Endodermal cell (in vitro differentiated cells): ENCODE data around the gene MAP2K5. TPM values are rescaled to one million over a fixed set of nuclear protein-coding genes. Genes with fewer than 3 reads are reported as not detected.

Experiments
- DNase-seq: peaks from one replicate; pipeline ENCODE4 v3.0.0-alpha.2; 2017
- H3K27ac ChIP-seq: 2 replicates; pipeline ENCODE4 v1.5.1; 2013; ENCODE audit warnings: mild to moderate bottlenecking, low read depth, low read length, moderate library complexity
- H3K27me3 ChIP-seq: 2 replicates; pipeline ENCODE4 v1.6.1; 2013; ENCODE audit warnings: mild to moderate bottlenecking, low read length, moderate library complexity; ENCODE audit not compliant: insufficient read depth, control insufficient read depth, poor library complexity, severe bottlenecking
- H3K36me3 ChIP-seq: 2 replicates; pipeline ENCODE4 v1.7.0; 2013; ENCODE audit warnings: mild to moderate bottlenecking, low read length, moderate library complexity; ENCODE audit not compliant: control insufficient read depth, insufficient read depth
- H3K4me1 ChIP-seq: one replicate; pipeline ENCODE4 v1.7.0; 2013; ENCODE audit warnings: low read length; ENCODE audit not compliant: control insufficient read depth, insufficient read depth
- H3K4me3 ChIP-seq: 2 replicates; pipeline ENCODE4 v1.5.1; 2013; ENCODE audit warnings: mild to moderate bottlenecking, low read length, moderate library complexity
- H3K9ac ChIP-seq: 2 replicates; pipeline ENCODE4 v1.6.1; 2013; ENCODE audit warnings: mild to moderate bottlenecking, low read length, moderate library complexity; ENCODE audit not compliant: poor library complexity, severe bottlenecking; ENCODE audit errors: extremely low read depth
- H3K9me3 ChIP-seq: 2 replicates; pipeline ENCODE4 v1.6.1; 2013; ENCODE audit warnings: mild to moderate bottlenecking, low read length, moderate library complexity; ENCODE audit not compliant: control insufficient read depth
- H3K27ac Mint-ChIP-seq: 2 replicates; pipeline ENCODE4 v1.8.0; 2020; ENCODE audit warnings: mixed read lengths
- H3K27me3 Mint-ChIP-seq: 2 replicates; pipeline ENCODE4 v1.8.0; 2021; ENCODE audit warnings: mild to moderate bottlenecking, mixed read lengths; ENCODE audit not compliant: insufficient read depth
- H3K36me3 Mint-ChIP-seq: 2 replicates; pipeline ENCODE4 v1.8.0; 2020; ENCODE audit warnings: low read depth, mixed read lengths
- H3K4me1 Mint-ChIP-seq: 2 replicates; pipeline ENCODE4 v1.8.0; 2020; ENCODE audit warnings: mixed read lengths
- H3K4me3 Mint-ChIP-seq: 2 replicates; pipeline ENCODE4 v1.8.0; 2020; ENCODE audit warnings: mild to moderate bottlenecking, moderate library complexity, mixed read lengths
- H3K9me3 Mint-ChIP-seq: 2 replicates; pipeline ENCODE4 v1.8.0; 2020; ENCODE audit warnings: mild to moderate bottlenecking, mixed read lengths
- WGBS, 2 experiments: methylation state at CpG; one replicate each; pipeline versions ENCODE4 v1.1.5 to v1.1.7; 2013; ENCODE audit warnings: missing lambda C conversion rate in 2 of 2, mixed read lengths in 1 of 2; ENCODE audit not compliant: insufficient coverage in 1 of 2, insufficient read length in 1 of 2; 5-methylcytosine and 5-hydroxymethylcytosine counted together
- total RNA-seq, 2 donors: library from RNA; stranded (reverse); fragmentation: NEBNext Ultra II Directional in 1 of 2; extraction: Animal tissue kit (Norgen Biotek cat#: 25700) in 1 of 2; gene quantifications; 2 replicates in 1 of 2; 3 replicates in 1 of 2; pipeline ENCODE4 v1.2.1, GENCODE V29; 2021
- TF ChIP-seq, protein P1 (sequence below): fragments of 200-600 bp; sonication (generic); conservative IDR thresholded peaks from 2 replicates; pipeline ENCODE4 v1.5.0; 2021; ENCODE audit warnings: antibody characterized with exemption, mild to moderate bottlenecking

Gene MAP2K5
- total RNA-seq, 2 donors from 2014 or later: 17.1 to 26.7 TPM

DNA sequence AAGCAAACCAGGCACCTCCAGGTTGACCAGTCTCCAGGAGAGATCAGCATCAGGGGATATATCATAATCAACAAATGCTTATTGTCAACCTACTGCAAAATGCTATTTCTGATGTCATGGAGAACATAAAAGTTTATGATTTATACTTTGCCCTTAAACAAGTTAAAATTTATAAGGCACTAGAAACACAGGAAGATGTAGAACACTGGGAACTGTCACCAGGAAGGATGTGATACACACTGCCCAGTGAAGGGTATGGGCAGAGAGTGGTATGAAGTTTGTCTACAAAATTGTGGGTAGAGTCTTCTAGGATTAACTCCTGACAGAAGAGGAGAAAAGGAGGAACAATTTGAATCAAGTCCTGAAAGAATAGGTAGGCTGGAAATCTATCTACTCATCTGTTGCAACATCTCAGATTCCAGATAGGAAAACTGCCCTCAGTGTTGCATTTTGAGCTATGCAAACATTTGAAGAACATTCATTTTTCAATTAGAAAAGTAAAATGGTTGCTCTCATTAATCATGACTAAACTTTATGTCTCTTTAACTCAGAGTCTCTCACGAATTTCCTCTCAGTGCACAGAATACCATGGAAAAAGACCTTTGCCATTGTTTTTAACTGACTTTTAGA, 176.9 kb downstream of the MAP2K5 start:
- Histone ChIP-seq H3K9me3 (no peaks in the 10 kb centered on the region), H3K27ac (no peak overlapping the region), H3K27me3 (no peaks in the 10 kb centered on the region), H3K4me1 (no peaks in the 10 kb centered on the region), H3K9ac (no peak overlapping the region), H3K4me3 (no peak overlapping the region), H3K36me3 (no peaks in the 10 kb centered on the region)
- DNase-seq: no peak
- no peaks in the 10 kb centered on the region for H3K27me3 Mint-ChIP-seq
- WGBS, 2 experiments: 94% methylated on average over 1 of the region's 1 CpG; no CpG with 5 or more reads in 1 of the 2 experiments
- peaks cover 19% of the 10 kb centered on the region for H3K4me1 Mint-ChIP-seq
- H3K4me3 Mint-ChIP-seq: no peak overlapping the region
- no peaks in the 10 kb centered on the region for H3K9me3 Mint-ChIP-seq
- TF ChIP-seq, protein P1, sequence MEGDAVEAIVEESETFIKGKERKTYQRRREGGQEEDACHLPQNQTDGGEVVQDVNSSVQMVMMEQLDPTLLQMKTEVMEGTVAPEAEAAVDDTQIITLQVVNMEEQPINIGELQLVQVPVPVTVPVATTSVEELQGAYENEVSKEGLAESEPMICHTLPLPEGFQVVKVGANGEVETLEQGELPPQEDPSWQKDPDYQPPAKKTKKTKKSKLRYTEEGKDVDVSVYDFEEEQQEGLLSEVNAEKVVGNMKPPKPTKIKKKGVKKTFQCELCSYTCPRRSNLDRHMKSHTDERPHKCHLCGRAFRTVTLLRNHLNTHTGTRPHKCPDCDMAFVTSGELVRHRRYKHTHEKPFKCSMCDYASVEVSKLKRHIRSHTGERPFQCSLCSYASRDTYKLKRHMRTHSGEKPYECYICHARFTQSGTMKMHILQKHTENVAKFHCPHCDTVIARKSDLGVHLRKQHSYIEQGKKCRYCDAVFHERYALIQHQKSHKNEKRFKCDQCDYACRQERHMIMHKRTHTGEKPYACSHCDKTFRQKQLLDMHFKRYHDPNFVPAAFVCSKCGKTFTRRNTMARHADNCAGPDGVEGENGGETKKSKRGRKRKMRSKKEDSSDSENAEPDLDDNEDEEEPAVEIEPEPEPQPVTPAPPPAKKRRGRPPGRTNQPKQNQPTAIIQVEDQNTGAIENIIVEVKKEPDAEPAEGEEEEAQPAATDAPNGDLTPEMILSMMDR: no peak
- no peak overlapping the region for H3K27ac Mint-ChIP-seq
- H3K36me3 Mint-ChIP-seq: no peaks in the 10 kb centered on the region

DNA sequence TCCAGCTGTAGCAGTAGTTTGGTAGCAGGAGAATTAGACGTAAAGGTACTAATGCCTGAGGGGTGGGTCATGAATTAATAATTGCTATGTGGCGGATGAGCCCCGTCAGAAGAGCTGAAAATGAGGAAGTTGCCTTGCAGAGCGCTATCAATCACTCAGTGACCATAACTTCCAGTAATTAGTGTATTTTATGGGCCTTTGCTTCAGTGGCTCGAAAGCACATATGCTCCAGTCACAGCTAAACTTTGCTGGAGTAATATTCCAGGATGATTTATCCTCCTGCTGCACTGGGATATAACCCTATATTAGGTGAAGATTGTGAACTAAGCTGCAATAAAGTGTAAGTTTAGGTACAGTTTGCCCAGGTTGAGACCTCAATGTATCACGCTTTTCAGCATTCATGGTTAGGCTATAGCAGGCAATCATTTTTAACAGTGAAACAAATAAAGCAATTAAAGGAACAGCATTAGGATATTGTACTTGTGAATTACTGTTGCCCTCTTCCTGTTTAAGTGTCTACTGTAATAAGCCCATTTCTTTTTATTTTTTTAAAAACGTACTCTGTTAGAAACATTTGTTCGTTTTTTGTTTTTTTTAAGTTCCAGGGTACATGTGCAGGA, 178.2 kb downstream of the MAP2K5 start:
- 94 to 95% methylated on average over 5 to 8 of the region's 8 CpGs for whole genome bisulfite sequencing, 2 experiments
- Mint-ChIP-seq H3K4me1 (peaks cover 19% of the 10 kb centered on the region), H3K9me3 (no peaks in the 10 kb centered on the region), H3K27ac (no peak overlapping the region), H3K27me3 (peaks cover 5% of the 10 kb centered on the region), H3K4me3 (no peak overlapping the region), H3K36me3 (no peaks in the 10 kb centered on the region)
- H3K9ac ChIP-seq: no peak overlapping the region
- no peaks in the 10 kb centered on the region for H3K4me1 ChIP-seq
- no peaks in the 10 kb centered on the region for H3K9me3 ChIP-seq
- no peaks in the 10 kb centered on the region for H3K27me3 ChIP-seq
- H3K27ac ChIP-seq: no peak overlapping the region
- no peak overlapping the region for H3K4me3 ChIP-seq
- no peaks in the 10 kb centered on the region for H3K36me3 ChIP-seq
- no peak for DNase-seq
- TF ChIP-seq, protein P1: no peak

DNA sequence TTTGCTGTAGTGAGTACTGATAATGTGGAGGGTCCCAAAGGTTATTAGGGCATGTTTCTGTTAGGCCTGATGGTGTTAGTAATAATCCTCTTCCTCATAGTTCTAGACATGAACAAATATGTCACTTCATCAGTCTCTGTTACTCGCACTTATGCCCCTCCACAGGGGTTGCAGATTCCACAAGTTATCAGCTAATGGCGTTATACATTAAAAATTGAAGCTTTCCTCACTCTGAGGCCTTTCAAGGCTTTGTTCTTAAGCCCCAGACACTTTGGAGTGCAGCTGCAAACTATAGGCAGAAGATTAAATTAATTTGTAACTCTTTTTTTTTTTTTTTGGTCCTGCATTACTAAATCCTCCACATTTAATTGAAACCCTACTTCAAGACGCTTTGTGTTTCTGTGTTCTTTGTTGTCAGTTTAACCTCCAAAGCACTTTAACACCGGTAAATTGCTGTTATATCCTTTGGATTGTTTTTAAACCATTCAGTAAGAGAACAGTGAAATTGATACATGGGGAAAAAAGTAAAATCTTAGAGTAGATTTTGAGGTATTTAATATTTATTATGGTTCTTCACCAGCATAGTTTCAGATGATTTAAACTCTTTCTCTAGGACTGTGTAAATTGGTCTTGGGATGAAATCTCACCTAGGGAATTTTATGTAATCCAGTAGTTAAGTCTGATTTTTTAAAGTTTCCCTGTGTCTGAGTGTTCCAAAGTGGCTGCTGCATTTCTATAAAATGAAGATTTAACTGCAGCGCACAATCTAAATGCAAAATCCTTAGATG, 179.7 kb downstream of the MAP2K5 start:
- Histone ChIP-seq H3K9me3 (no peaks in the 10 kb centered on the region), H3K4me3 (no peak overlapping the region), H3K36me3 (no peaks in the 10 kb centered on the region), H3K9ac (no peak overlapping the region), H3K27ac (no peak overlapping the region), H3K4me1 (no peaks in the 10 kb centered on the region), H3K27me3 (no peaks in the 10 kb centered on the region)
- Mint-ChIP-seq H3K27ac (no peak overlapping the region), H3K4me3 (no peak overlapping the region), H3K27me3 (peaks cover 5% of the 10 kb centered on the region), H3K36me3 (no peaks in the 10 kb centered on the region), H3K4me1 (peaks cover 19% of the 10 kb centered on the region), H3K9me3 (no peaks in the 10 kb centered on the region)
- WGBS, 2 experiments: 89% methylated on average over 1 to 5 of the region's 5 CpGs
- no peak for DNase-seq
- TF ChIP-seq, protein P1: no peak
